ENCODE data around the gene FLAD1. TPM values are rescaled to one million over a fixed set of nuclear protein-coding genes. Genes with fewer than 3 reads are reported as not detected.

Gene FLAD1
- total RNA-seq, 1 experiment from 2014 or later: 72.8 TPM

DNA sequence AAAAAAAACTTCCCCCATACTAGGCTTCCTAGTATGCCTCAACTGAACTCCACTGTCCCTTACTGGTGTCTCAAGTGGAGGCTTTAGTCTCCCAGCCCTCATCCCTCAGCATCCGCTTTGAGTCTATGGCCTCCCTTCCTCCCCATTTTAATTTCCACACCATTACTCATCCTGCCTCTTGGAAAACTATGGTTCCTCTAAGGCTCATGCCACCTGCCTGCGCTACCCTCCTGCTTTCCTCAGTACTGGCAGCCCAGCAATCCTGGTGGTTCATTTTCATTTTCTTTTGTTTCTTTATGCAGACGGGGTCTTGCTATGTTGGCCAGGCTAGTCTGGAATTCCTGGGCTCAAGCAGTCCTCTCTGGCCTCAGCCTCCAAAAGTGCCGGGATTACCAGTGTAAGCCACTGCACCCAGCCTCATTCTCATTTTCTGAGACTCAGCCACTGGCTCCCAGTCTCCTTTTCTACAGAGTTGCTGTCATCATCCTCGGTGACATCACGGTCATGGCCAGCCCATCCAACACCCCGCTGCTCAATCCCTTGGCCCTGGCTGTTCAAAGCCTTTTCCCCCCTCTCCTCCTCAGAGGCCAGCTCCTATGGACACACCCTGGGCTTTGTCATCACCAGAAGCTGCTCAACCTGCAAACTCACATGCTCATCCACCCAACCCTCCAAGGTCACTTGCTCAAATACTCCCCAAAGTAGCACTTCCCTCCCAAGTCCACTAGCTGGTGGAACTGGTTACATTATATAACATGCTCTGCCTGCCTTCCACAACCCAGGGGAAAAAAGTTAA, 44.3 kb upstream of the FLAD1 start:
- TF ChIP-seq POLR2AphosphoS5 (IDR thresholded peaks at IDR 0.05; ENCODE audit: low read depth, low read length) (no peak), TCF7L2 (IDR thresholded peaks at IDR 0.05; ENCODE audit: low read depth, low read length) (no peak)
- Histone ChIP-seq H3K27me3 (ENCODE audit: control insufficient read depth, insufficient read depth, low read length) (no peaks in the 10 kb centered on the region), H3K4me1 (ENCODE audit: control insufficient read depth, insufficient read depth, low read length) (peaks cover 14% of the 10 kb centered on the region), H3K9me3 (ENCODE audit: control insufficient read depth, insufficient read depth, low read depth, low read length) (no peaks in the 10 kb centered on the region), H3K27ac (ENCODE audit: low read length) (no peak overlapping the region), H3K36me3 (ENCODE audit: control insufficient read depth, insufficient read depth, low read length) (no peaks in the 10 kb centered on the region), H3K4me3 (ENCODE audit: low read depth in 2 of 2, low read length in 2 of 2) (no peak overlapping the region)
- intact Hi-C loops (cut with micrococcal nuclease; ENCODE audit: unreplicated experiment): loop anchor here (5.0 kb wide), 1 partner anchor 457 kb away; no protein-coding TSS in a partner anchor
- CTCF ChIA-PET: no interaction called here
- ATAC-seq (no peak), DNase-seq (ENCODE audit: low read depth, low spot score) (no peak)
- in situ Hi-C loops (cut with HindIII; ENCODE audit: low pct_unique_long_range_greater_than_20kb, low sequenced_read_pairs): no loop called here
- POLR2A ChIA-PET: no interaction called here
- BruUV-seq (replicated peaks): no TSS peak

DNA sequence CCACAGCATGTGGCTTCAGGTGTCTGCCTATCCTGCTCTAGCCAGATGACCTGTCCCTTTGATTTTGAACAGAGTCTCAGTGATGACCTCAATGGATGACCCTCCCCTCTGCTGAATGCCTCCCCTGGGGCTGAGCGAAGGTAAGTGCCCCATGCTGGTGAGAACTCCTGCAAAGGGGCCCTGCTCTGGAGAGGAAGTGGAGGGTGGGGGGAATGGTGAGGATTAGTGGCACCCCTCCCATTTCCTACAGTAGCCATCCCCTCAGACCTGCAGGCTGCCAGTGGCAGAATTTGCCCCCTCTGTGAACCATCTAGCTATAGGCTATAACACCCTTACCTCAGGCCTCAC, 43.0 kb upstream of the FLAD1 start:
- Histone ChIP-seq H3K9me3 (ENCODE audit: control insufficient read depth, insufficient read depth, low read depth, low read length) (no peaks in the 10 kb centered on the region), H3K4me3 (ENCODE audit: low read depth in 2 of 2, low read length in 2 of 2) (no peak overlapping the region), H3K27ac (ENCODE audit: low read length) (no peak overlapping the region), H3K36me3 (ENCODE audit: control insufficient read depth, insufficient read depth, low read length) (no peaks in the 10 kb centered on the region), H3K27me3 (ENCODE audit: control insufficient read depth, insufficient read depth, low read length) (no peaks in the 10 kb centered on the region), H3K4me1 (ENCODE audit: control insufficient read depth, insufficient read depth, low read length) (peaks cover 17% of the 10 kb centered on the region)
- TF ChIP-seq TCF7L2 (IDR thresholded peaks at IDR 0.05; ENCODE audit: low read depth, low read length) (no peak), SIN3A (IDR thresholded peaks at IDR 0.05; ENCODE audit: borderline replicate concordance, insufficient read depth, low read depth, low read length) (no peak), POLR2AphosphoS5 (IDR thresholded peaks at IDR 0.05; ENCODE audit: low read depth, low read length) (no peak)
- TF ChIP-seq, protein P1, sequence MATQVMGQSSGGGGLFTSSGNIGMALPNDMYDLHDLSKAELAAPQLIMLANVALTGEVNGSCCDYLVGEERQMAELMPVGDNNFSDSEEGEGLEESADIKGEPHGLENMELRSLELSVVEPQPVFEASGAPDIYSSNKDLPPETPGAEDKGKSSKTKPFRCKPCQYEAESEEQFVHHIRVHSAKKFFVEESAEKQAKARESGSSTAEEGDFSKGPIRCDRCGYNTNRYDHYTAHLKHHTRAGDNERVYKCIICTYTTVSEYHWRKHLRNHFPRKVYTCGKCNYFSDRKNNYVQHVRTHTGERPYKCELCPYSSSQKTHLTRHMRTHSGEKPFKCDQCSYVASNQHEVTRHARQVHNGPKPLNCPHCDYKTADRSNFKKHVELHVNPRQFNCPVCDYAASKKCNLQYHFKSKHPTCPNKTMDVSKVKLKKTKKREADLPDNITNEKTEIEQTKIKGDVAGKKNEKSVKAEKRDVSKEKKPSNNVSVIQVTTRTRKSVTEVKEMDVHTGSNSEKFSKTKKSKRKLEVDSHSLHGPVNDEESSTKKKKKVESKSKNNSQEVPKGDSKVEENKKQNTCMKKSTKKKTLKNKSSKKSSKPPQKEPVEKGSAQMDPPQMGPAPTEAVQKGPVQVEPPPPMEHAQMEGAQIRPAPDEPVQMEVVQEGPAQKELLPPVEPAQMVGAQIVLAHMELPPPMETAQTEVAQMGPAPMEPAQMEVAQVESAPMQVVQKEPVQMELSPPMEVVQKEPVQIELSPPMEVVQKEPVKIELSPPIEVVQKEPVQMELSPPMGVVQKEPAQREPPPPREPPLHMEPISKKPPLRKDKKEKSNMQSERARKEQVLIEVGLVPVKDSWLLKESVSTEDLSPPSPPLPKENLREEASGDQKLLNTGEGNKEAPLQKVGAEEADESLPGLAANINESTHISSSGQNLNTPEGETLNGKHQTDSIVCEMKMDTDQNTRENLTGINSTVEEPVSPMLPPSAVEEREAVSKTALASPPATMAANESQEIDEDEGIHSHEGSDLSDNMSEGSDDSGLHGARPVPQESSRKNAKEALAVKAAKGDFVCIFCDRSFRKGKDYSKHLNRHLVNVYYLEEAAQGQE (IDR thresholded peaks at IDR 0.05; ENCODE audit: insufficient read depth in 1 of 2, low read depth in 2 of 2, low read length in 1 of 2): no peak
- TF ChIP-seq, protein P2, sequence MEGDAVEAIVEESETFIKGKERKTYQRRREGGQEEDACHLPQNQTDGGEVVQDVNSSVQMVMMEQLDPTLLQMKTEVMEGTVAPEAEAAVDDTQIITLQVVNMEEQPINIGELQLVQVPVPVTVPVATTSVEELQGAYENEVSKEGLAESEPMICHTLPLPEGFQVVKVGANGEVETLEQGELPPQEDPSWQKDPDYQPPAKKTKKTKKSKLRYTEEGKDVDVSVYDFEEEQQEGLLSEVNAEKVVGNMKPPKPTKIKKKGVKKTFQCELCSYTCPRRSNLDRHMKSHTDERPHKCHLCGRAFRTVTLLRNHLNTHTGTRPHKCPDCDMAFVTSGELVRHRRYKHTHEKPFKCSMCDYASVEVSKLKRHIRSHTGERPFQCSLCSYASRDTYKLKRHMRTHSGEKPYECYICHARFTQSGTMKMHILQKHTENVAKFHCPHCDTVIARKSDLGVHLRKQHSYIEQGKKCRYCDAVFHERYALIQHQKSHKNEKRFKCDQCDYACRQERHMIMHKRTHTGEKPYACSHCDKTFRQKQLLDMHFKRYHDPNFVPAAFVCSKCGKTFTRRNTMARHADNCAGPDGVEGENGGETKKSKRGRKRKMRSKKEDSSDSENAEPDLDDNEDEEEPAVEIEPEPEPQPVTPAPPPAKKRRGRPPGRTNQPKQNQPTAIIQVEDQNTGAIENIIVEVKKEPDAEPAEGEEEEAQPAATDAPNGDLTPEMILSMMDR (IDR thresholded peaks at IDR 0.05): no peak
- DNase-seq (ENCODE audit: low read depth, low spot score) (no peak), ATAC-seq (no peak)
- POLR2A ChIA-PET: interaction anchor here (0.6 kb wide), 1 partner anchor 95 kb away, joined by 5 read pairs; no protein-coding TSS in a partner anchor
- CTCF ChIA-PET: interaction anchor here (0.7 kb wide), 1 partner anchor 31 kb away, joined by 12 read pairs; no protein-coding TSS in a partner anchor
- in situ Hi-C loops (cut with HindIII; ENCODE audit: low pct_unique_long_range_greater_than_20kb, low sequenced_read_pairs) (no loop called here), intact Hi-C loops (cut with micrococcal nuclease; ENCODE audit: unreplicated experiment) (no loop called here)
- no TSS peak for BruUV-seq (replicated peaks)

DNA sequence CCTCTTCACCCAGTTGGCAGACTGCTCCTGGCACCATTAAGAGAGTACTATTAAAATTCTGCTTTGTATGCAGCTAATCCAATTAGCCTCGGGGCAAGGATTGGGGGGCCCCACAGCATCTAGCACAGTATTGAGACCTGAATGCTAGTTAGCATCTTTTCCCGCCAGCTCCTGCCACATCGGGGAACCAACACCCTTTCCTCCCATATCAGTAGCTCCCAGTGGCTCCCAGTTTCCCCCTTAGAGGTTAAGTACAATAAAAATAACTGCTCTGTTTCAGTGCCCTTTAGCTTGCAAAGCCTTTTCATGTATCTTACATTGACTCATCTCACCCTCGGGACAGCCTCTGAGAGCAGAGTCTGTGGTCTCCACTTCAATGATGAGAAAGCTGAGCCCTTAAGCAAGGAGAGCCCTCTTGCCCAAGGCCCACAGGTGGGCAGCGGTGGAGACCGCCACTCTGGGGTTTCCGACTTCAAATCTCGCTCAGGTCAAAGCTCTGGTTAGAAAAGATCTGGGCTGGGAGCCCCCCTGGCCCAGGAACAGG, 42.4 kb upstream of the FLAD1 start:
- in situ Hi-C loops (cut with HindIII; ENCODE audit: low pct_unique_long_range_greater_than_20kb, low sequenced_read_pairs) (no loop called here), intact Hi-C loops (cut with micrococcal nuclease; ENCODE audit: unreplicated experiment) (no loop called here)
- Histone ChIP-seq H3K36me3 (ENCODE audit: control insufficient read depth, insufficient read depth, low read length) (no peaks in the 10 kb centered on the region), H3K27me3 (ENCODE audit: control insufficient read depth, insufficient read depth, low read length) (no peaks in the 10 kb centered on the region), H3K27ac (ENCODE audit: low read length) (no peak overlapping the region), H3K9me3 (ENCODE audit: control insufficient read depth, insufficient read depth, low read depth, low read length) (no peaks in the 10 kb centered on the region), H3K4me3 (ENCODE audit: low read depth in 2 of 2, low read length in 2 of 2) (no peak overlapping the region), H3K4me1 (ENCODE audit: control insufficient read depth, insufficient read depth, low read length) (peaks cover 13% of the 10 kb centered on the region)
- ATAC-seq (no peak), DNase-seq (ENCODE audit: low read depth, low spot score) (no peak)
- no TSS peak for BruUV-seq (replicated peaks)
- TF ChIP-seq POLR2AphosphoS5 (IDR thresholded peaks at IDR 0.05; ENCODE audit: low read depth, low read length) (no peak), SIN3A (IDR thresholded peaks at IDR 0.05; ENCODE audit: borderline replicate concordance, insufficient read depth, low read depth, low read length) (no peak), TCF7L2 (IDR thresholded peaks at IDR 0.05; ENCODE audit: low read depth, low read length) (no peak)
- TF ChIP-seq, protein P2 (IDR thresholded peaks at IDR 0.05): no peak
- TF ChIP-seq, protein P1 (IDR thresholded peaks at IDR 0.05; ENCODE audit: insufficient read depth in 1 of 2, low read depth in 2 of 2, low read length in 1 of 2): no peak
- POLR2A ChIA-PET: no interaction called here
- CTCF ChIA-PET: no interaction called here

All from Panc1 (cell line).